ENCODE results near the gene CST7.

CST7 gene

DNA sequence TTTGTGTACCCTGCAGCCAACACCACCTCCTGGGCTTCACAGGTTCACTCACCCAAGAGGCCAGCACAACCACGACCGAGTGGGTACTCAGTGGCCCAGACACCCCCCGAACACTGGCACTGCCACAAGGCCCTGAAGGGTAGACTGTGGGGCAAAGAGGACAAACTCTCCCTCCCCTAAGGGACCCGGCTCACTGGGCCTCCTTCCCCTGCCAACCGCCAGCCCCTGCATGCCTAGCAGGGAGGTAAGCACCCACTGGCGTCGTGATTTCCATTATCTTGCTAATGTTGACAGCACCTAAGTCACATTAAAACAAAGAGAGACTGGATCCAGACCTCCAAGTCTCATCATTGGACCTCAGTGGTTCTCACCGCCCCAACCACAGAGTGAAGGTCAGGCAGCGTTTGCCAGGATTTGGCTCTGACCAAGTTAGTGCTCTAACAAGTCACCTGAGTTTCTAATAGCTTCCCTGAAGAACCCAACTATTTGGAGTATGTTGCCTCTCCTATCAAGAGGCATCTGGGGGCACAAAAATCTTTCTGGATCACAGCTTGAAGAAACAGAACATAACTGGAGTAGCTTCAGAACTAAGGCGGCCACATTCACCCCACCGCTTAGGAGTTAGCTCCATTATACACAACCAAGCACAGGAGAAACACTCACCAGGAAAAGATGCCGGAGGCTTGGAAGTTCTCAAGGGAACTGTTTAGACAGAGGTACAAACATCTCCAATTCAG, 57.5 kb downstream of the CST7 start:
- DNase-seq, result no peak

DNA sequence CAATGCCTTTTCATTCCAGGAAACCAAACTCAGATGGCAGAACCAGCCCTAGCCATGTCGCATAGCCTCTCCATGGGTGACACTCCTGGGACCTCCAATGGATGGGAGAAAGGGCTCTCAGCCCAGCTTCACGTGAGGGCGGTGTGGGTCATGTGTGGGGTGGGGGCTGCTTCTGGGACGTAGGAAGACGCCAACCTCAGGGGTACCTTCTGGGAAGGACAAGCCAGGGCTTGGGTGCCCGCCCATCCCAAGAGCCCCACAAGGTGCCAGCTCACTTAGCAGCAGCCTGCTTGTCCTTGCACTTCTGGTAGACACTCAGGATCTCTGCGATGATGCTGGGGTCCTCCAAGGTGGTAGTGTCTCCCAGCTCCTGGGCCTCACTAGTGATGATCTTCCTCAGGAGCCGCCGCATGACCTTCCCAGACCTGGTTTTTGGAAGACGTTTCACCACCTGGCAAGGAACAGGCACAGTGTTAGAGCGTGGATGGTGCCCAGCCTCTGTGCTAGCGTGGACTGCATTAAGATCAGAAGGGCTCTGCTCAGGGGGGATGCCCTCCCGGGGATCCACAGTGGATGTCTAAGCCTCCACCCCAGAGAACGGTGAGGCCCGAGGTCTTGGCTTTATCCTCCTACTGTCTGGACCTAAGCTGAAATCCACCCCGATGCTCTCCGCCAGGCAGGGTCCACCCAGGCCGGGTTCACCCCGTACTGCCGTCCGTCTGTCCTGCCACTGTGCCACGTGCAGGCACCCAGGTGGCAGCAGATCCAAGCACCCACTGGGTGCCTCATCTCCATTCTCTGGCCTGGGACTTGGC, 58.6 kb downstream of the CST7 start:
- no peak for DNase-seq

GRCh38 chr20:25008388-25009217, 59.5 kb downstream of the CST7 start:
- no peak for DNase-seq
